Measurements from ENCODE around the gene B3GAT2.
"Not testable (repeated sequence)": the region's sequence is repeated elsewhere in the genome, so short reads cannot be mapped to it uniquely, and the experiment has no call there.

The B3GAT2 gene

GRCh38 chr6:70955441-70956190, 1.2 kb downstream of the B3GAT2 start:
- in situ Hi-C loops (cut with MboI; ENCODE audit: low pct_unique_long_range_greater_than_20kb, low sequenced_read_pairs, unreplicated experiment): no loop called here
- TF ChIP-seq CTCF (IDR thresholded peaks at IDR 0.05; ENCODE audit: extremely low read depth, insufficient read depth, missing control alignments): peak; percentile 98
- peak; percentile 88 for DNase-seq (ENCODE audit: low spot score)

- TF ChIP-seq CTCF (IDR thresholded peaks at IDR 0.05; ENCODE audit: extremely low read depth, insufficient read depth, missing control alignments): no peak
- in situ Hi-C loops (cut with MboI; ENCODE audit: low pct_unique_long_range_greater_than_20kb, low sequenced_read_pairs, unreplicated experiment): no loop called here
- DNase-seq (ENCODE audit: low spot score): no peak
Measured at GRCh38 chr6:70954750-70955149, 2.1 kb downstream of the B3GAT2 start.

- TF ChIP-seq CTCF (IDR thresholded peaks at IDR 0.05; ENCODE audit: extremely low read depth, insufficient read depth, missing control alignments): no peak
- in situ Hi-C loops (cut with MboI; ENCODE audit: low pct_unique_long_range_greater_than_20kb, low sequenced_read_pairs, unreplicated experiment): no loop called here
- no peak for DNase-seq (ENCODE audit: low spot score)
Measured at GRCh38 chr6:70954176-70954575, 2.7 kb downstream of the B3GAT2 start.

GRCh38 chr6:70952608-70953165, 4.2 kb downstream of the B3GAT2 start:
- in situ Hi-C loops (cut with MboI; ENCODE audit: low pct_unique_long_range_greater_than_20kb, low sequenced_read_pairs, unreplicated experiment): no loop called here
- no peak for TF ChIP-seq CTCF (IDR thresholded peaks at IDR 0.05; ENCODE audit: extremely low read depth, insufficient read depth, missing control alignments)
- DNase-seq (ENCODE audit: low spot score): no peak

- DNase-seq (ENCODE audit: low spot score); in situ Hi-C loops (cut with MboI; ENCODE audit: low pct_unique_long_range_greater_than_20kb, low sequenced_read_pairs, unreplicated experiment): not testable (repeated sequence)
Measured at GRCh38 chr6:70944321-70944720, 12.5 kb downstream of the B3GAT2 start.

- DNase-seq (ENCODE audit: low spot score): no peak
- in situ Hi-C loops (cut with MboI; ENCODE audit: low pct_unique_long_range_greater_than_20kb, low sequenced_read_pairs, unreplicated experiment): no loop called here
- TF ChIP-seq CTCF (IDR thresholded peaks at IDR 0.05; ENCODE audit: extremely low read depth, insufficient read depth, missing control alignments): no peak
Measured at GRCh38 chr6:70933853-70934252, 23.0 kb downstream of the B3GAT2 start.

GRCh38 chr6:70905742-70906141, 51.1 kb downstream of the B3GAT2 start:
- DNase-seq (ENCODE audit: low spot score): no peak
- no peak for TF ChIP-seq CTCF (IDR thresholded peaks at IDR 0.05; ENCODE audit: extremely low read depth, insufficient read depth, missing control alignments)
- in situ Hi-C loops (cut with MboI; ENCODE audit: low pct_unique_long_range_greater_than_20kb, low sequenced_read_pairs, unreplicated experiment): no loop called here
